DND-41 (cell line): Measurements from ENCODE around the gene TRIM65.

ENCODE experiments used
- ATAC-seq: fragments of 200-7000 bp; cut with Tn5 transposase; 3 replicates; pipeline ENCODE4 v1.9.1; 2021; ENCODE audit warnings: low read depth; ENCODE audit not compliant: insufficient read depth
- DNase-seq: peaks from one replicate; pipeline ENCODE4 v3.0.0-alpha.2; 2020
- H2AFZ ChIP-seq: 2 replicates; pipeline ENCODE4 v1.6.0; 2012; ENCODE audit warnings: low read depth, low read length
- H3K27ac ChIP-seq: 2 replicates; pipeline ENCODE4 v1.5.1; 2012; ENCODE audit warnings: low read length, inconsistent platforms
- H3K27me3 ChIP-seq: fragments of 200-600 bp; sonication (generic); 2 replicates; pipeline ENCODE4 v1.6.0; 2012; ENCODE audit warnings: low read length, mild to moderate bottlenecking, inconsistent platforms; ENCODE audit not compliant: insufficient read depth, poor library complexity
- H3K36me3 ChIP-seq: 2 replicates; pipeline ENCODE4 v1.5.1; 2012; ENCODE audit warnings: low read length, inconsistent platforms; ENCODE audit not compliant: insufficient read depth
- H3K4me1 ChIP-seq: 2 replicates; pipeline ENCODE4 v1.5.1; 2012; ENCODE audit warnings: mild to moderate bottlenecking, low read length; ENCODE audit not compliant: insufficient read depth
- H3K4me2 ChIP-seq: 2 replicates; pipeline ENCODE4 v1.6.0; 2012; ENCODE audit warnings: mild to moderate bottlenecking, moderate library complexity, low read length, inconsistent platforms; ENCODE audit not compliant: insufficient read depth
- H3K4me3 ChIP-seq, 2 experiments: fragments of 200-600 bp in 1 of 2; shearing (Covaris generic) in 1 of 2; 2 replicates each; pipeline ENCODE4 v1.5.1; 2012 to 2016; ENCODE audit warnings: inconsistent platforms in 2 of 2, low read length in 2 of 2, mild to moderate bottlenecking in 2 of 2, low read depth in 1 of 2, moderate library complexity in 1 of 2
- H3K79me2 ChIP-seq: 2 replicates; pipeline ENCODE4 v1.6.0; 2012; ENCODE audit warnings: low read length, inconsistent platforms; ENCODE audit not compliant: insufficient read depth
- H3K9ac ChIP-seq: 2 replicates; pipeline ENCODE4 v1.6.0; 2012; ENCODE audit warnings: low read depth, mild to moderate bottlenecking, inconsistent platforms, low read length, moderate library complexity
- H3K9me3 ChIP-seq: 2 replicates; pipeline ENCODE4 v1.5.1; 2012; ENCODE audit warnings: low read length, moderate library complexity, mild to moderate bottlenecking, inconsistent platforms; ENCODE audit not compliant: insufficient read depth, severe bottlenecking
- H4K20me1 ChIP-seq: 2 replicates; pipeline ENCODE4 v1.6.0; 2012; ENCODE audit warnings: low read length; ENCODE audit not compliant: insufficient read depth
- EZH2 ChIP-seq: IDR thresholded peaks from 3 replicates; pipeline ENCODE4 v1.6.1; 2012; ENCODE audit warnings: borderline replicate concordance, low read depth, mild to moderate bottlenecking, moderate library complexity, low read length, inconsistent platforms; ENCODE audit not compliant: severe bottlenecking
- TF ChIP-seq, protein P1 (sequence below): IDR thresholded peaks from 2 replicates; pipeline ENCODE4 v1.5.1; 2012; ENCODE audit warnings: borderline replicate concordance, low read length, moderate library complexity, mild to moderate bottlenecking; ENCODE audit not compliant: poor library complexity, severe bottlenecking; ENCODE audit errors: extremely low read depth

The TRIM65 gene

GRCh38 chr17:75893305-75894048, 3.3 kb downstream of the TRIM65 start:
- H3K4me2 ChIP-seq: no peak overlapping the region
- no peak for DNase-seq

DNA sequence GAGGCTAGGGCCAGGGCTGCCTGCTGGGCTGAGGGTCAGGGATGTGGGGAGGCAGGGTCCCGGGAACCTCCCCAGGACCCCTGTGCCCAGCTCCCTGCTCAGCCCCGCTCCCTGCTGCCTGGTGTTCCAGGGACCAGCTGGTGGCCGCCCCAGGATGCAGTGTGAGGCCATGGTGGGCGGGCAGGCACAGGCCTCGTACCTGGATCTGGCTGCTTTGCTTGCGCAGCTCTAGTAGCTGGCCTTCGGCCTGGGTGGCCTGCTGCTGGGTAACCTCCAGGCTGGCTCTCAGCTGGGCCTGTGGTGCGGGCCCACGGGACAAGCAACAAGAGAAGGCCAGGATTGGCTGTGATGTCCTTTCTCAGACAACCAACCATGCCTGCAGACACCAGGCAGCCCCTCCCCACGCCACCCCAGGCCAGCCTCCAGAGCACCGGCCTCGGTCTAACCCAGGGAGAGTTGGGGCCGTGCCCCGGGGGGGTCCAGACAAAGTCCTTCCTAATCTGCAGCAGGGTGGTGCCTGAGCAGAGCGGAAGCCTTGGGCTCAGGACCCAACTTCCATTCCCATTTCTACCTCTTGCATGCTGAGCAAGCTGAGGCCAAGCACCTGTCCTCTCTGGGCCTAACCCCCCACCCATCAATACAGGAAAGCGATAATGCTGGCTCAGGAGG, 4.1 kb downstream of the TRIM65 start:
- peaks cover 46% of the 10 kb centered on the region for H3K36me3 ChIP-seq

More at GRCh38 chr17:75893305-75894048, 3.3 kb downstream of the TRIM65 start:
- Histone ChIP-seq H3K4me1 (peaks cover 32% of the 10 kb centered on the region), H3K27me3 (no peaks in the 10 kb centered on the region), H3K79me2 (peaks cover 35% of the 10 kb centered on the region), H3K36me3 (peaks cover 54% of the 10 kb centered on the region), H3K9me3 (no peaks in the 10 kb centered on the region), H4K20me1 (peaks cover 30% of the 10 kb centered on the region), H2AFZ (no peak overlapping the region), H3K4me3 (no peak overlapping the region), H3K9ac (0 out of 2 replicates have a peak overlapping the region, but pooled peaks have one; percentile 11), H3K27ac (no peak overlapping the region)
- no peak for ATAC-seq
- TF ChIP-seq, protein P1, sequence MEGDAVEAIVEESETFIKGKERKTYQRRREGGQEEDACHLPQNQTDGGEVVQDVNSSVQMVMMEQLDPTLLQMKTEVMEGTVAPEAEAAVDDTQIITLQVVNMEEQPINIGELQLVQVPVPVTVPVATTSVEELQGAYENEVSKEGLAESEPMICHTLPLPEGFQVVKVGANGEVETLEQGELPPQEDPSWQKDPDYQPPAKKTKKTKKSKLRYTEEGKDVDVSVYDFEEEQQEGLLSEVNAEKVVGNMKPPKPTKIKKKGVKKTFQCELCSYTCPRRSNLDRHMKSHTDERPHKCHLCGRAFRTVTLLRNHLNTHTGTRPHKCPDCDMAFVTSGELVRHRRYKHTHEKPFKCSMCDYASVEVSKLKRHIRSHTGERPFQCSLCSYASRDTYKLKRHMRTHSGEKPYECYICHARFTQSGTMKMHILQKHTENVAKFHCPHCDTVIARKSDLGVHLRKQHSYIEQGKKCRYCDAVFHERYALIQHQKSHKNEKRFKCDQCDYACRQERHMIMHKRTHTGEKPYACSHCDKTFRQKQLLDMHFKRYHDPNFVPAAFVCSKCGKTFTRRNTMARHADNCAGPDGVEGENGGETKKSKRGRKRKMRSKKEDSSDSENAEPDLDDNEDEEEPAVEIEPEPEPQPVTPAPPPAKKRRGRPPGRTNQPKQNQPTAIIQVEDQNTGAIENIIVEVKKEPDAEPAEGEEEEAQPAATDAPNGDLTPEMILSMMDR: no peak

DNA sequence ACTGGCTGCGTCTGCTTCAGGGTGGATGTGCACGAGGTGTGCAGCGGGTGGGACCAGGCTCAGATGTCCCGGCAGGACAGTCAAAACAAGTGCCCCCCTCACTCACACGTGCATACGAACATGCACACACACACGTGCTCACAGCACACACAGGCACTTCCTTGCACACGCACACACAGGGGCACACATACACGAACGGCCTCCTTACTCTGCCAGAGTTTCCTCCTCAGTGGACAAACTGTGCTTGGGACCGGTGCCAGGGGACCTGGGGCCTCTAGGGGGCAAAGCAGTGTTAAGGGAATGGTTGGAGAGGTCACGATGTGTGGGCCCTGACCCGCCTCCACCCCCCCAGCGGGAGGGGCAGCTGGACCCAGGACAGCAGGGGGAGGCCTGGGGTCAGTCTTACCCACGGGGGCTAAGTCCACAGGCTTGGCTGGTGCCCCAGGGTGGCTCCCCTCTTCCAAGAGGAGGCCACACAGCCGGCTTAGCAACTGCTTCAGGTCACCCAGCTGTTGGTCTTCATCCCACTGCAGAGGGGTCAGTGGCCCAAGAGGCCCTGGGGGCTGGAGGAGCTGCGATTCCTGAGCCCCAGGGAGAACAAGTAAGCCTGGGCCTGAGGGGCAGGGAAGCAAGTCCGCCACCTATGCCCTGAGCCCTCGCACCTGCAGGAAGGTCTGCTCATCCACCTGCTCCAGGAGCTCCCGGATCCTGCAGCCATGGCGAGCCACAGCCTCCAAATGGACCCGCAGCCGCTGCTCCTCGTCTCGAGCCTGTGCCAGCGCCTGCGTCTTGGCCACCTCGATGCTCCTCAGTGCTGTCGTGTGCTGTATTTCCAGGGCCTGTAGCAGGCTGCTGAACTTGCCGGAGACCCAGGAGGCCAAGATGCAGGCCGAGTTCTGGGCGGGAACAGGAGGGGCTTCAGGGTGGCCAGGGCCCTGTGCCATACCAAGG, 4.9 kb downstream of the TRIM65 start:
- no peak for TF ChIP-seq EZH2
- TF ChIP-seq, protein P1: no peak
- Histone ChIP-seq H4K20me1 (peaks cover 30% of the 10 kb centered on the region), H3K4me3 (no peak overlapping the region), H3K27me3 (no peaks in the 10 kb centered on the region), H3K4me1 (peaks cover 23% of the 10 kb centered on the region), H3K79me2 (peaks cover 35% of the 10 kb centered on the region), H3K27ac (no peak overlapping the region), H3K36me3 (peaks cover 43% of the 10 kb centered on the region), H3K9ac (no peak overlapping the region), H3K9me3 (no peaks in the 10 kb centered on the region), H2AFZ (no peak overlapping the region), H3K4me2 (no peak overlapping the region)
- no peak for DNase-seq
- no peak for ATAC-seq

More for the DNA sequence above, 4.1 kb downstream of the TRIM65 start:
- Histone ChIP-seq H2AFZ (no peak overlapping the region), H3K27ac (no peak overlapping the region), H3K79me2 (peaks cover 35% of the 10 kb centered on the region), H3K9me3 (no peaks in the 10 kb centered on the region), H4K20me1 (peaks cover 30% of the 10 kb centered on the region), H3K4me1 (peaks cover 31% of the 10 kb centered on the region), H3K4me3 (no peak overlapping the region), H3K4me2 (no peak overlapping the region), H3K9ac (0 out of 2 replicates have a peak overlapping the region, but pooled peaks have one; percentile 11), H3K27me3 (no peaks in the 10 kb centered on the region)
- TF ChIP-seq, protein P1: no peak
- TF ChIP-seq EZH2: no peak
- ATAC-seq: no peak
- DNase-seq: no peak
